CD4-positive, alpha-beta memory T cell (primary cell): ENCODE results near the gene JMJD6. TPM values are rescaled to one million over a fixed set of nuclear protein-coding genes. Genes with fewer than 3 reads are reported as not detected.
A peak's percentile ranks its signal among the peaks of the same experiment; 100 is the strongest.
"Not testable (repeated sequence)": the region's sequence is repeated elsewhere in the genome, so short reads cannot be mapped to it uniquely, and the experiment has no call there.

Experiments used
- CTCF ChIA-PET: fragments of 350-600 bp; sonication (Branson Sonifier 250); formaldehyde crosslinking; loops from one replicate; lab custom pipeline; 2021; ENCODE audit warnings: inconsistent platforms; ENCODE audit not compliant: partially characterized antibody; lab: Charles Lee
- POLR2A ChIA-PET: fragments of 350-600 bp; sonication (Branson Sonifier 250); formaldehyde crosslinking; loops from one replicate; lab custom pipeline; 2021; ENCODE audit not compliant: partially characterized antibody; lab: Charles Lee
- DNase-seq, 5 donors: peaks; one replicate each; pipeline versions ENCODE4 v3.0.0 to v3.0.0-alpha.2; 2020 to 2022; ENCODE audit warnings: mixed read lengths in 1 of 5
- H3K27ac ChIP-seq: one replicate; pipeline ENCODE4 v1.7.0; 2013; ENCODE audit warnings: low read depth, low read length
- H3K27me3 ChIP-seq: 2 replicates; pipeline ENCODE4 v1.7.0; 2013; ENCODE audit warnings: mild to moderate bottlenecking, low read length, moderate library complexity; ENCODE audit not compliant: insufficient read depth
- H3K36me3 ChIP-seq: 2 replicates; pipeline ENCODE4 v1.7.0; 2013; ENCODE audit warnings: mild to moderate bottlenecking, low read length, moderate library complexity; ENCODE audit not compliant: insufficient read depth
- H3K4me1 ChIP-seq: 2 replicates; pipeline ENCODE4 v1.7.0; 2013; ENCODE audit warnings: mild to moderate bottlenecking, low read length, moderate library complexity; ENCODE audit not compliant: insufficient read depth
- H3K4me3 ChIP-seq, 2 donors: one replicate each; pipeline ENCODE4 v1.7.0; 2013; ENCODE audit warnings: low read length in 2 of 2, mild to moderate bottlenecking in 1 of 2
- H3K9me3 ChIP-seq, 2 donors: one replicate each; pipeline ENCODE4 v1.7.0; 2013; ENCODE audit warnings: low read length in 2 of 2, control low read depth in 1 of 2; ENCODE audit not compliant: control insufficient read depth in 1 of 2
- H3K27ac Mint-ChIP-seq, 7 donors: one replicate each; pipeline ENCODE4 v1.8.0; 2020 to 2021; ENCODE audit warnings: mixed read lengths in 7 of 7, mild to moderate bottlenecking in 6 of 7, inconsistent platforms in 3 of 7, moderate library complexity in 3 of 7
- H3K27me3 Mint-ChIP-seq, 2 donors: one replicate each; pipeline ENCODE4 v1.8.0; 2020 to 2021; ENCODE audit warnings: mixed read lengths in 2 of 2
- H3K36me3 Mint-ChIP-seq, 2 donors: one replicate each; pipeline ENCODE4 v1.8.0; 2020 to 2021; ENCODE audit warnings: mixed read lengths in 2 of 2, inconsistent platforms in 1 of 2, mild to moderate bottlenecking in 1 of 2
- H3K4me1 Mint-ChIP-seq, 4 donors: one replicate each; pipeline ENCODE4 v1.8.0; 2020 to 2021; ENCODE audit warnings: mixed read lengths in 4 of 4, mild to moderate bottlenecking in 1 of 4
- H3K4me3 Mint-ChIP-seq, 8 donors: one replicate each; pipeline ENCODE4 v1.8.0; 2020 to 2021; ENCODE audit warnings: mixed read lengths in 8 of 8, mild to moderate bottlenecking in 7 of 8, moderate library complexity in 6 of 8, inconsistent platforms in 3 of 8
- H3K9me3 Mint-ChIP-seq, 8 donors: one replicate each; pipeline ENCODE4 v1.8.0; 2020 to 2021; ENCODE audit warnings: mixed read lengths in 8 of 8, mild to moderate bottlenecking in 5 of 8, inconsistent platforms in 3 of 8, moderate library complexity in 1 of 8
- intact Hi-C: fragments of 100-400 bp; cut with micrococcal nuclease; formaldehyde crosslinking; loops from one replicate; pipeline ENCODE4 v1.15.1; 2023
- polyA plus RNA-seq, 2 donors: library from polyadenylated mRNA; unstranded; fragments of 300-500 nt; fragmentation: Illumina TruSeq; gene quantifications; one replicate each; pipeline ENCODE4 v1.2.3, GENCODE V29; 2021
- total RNA-seq, 2 experiments: library from RNA; stranded (reverse); gene quantifications; one replicate each; pipeline ENCODE4 v1.2.3, GENCODE V29; 2021

Gene JMJD6
- total and polyA plus RNA-seq, 4 experiments from 2014 or later = 22.1 to 62.1 (median 50.0) TPM

- Histone ChIP-seq H3K4me1 (peaks cover 36% of the 10 kb centered on the region), H3K4me3 (peak overlapping the region; percentile 46 to 62), H3K9me3 (no peaks in the 10 kb centered on the region), H3K27me3 (no peaks in the 10 kb centered on the region), H3K27ac (peak overlapping the region; percentile 69), H3K36me3 (peaks cover 7% of the 10 kb centered on the region)
- DNase-seq = peak; percentile 65 to 82 (median 73)
- Mint-ChIP-seq H3K4me1 (peaks cover 23 to 33% (median 27%) of the 10 kb centered on the region in 4 donors), H3K27ac (peak overlapping the region; percentile 95 to 99 (median 97)), H3K9me3 (no peaks in the 10 kb centered on the region), H3K4me3 (peak overlapping the region; percentile 87 to 93 (median 91)), H3K27me3 (no peaks in the 10 kb centered on the region), H3K36me3 (peaks cover 21 to 28% of the 10 kb centered on the region in 2 donors)
- CTCF ChIA-PET = interaction anchor here (0.7 to 1.7 kb wide), 4 partner anchors 19 to 892 kb away, joined by 3 to 5 read pairs (median 4); no protein-coding TSS in a partner anchor
- POLR2A ChIA-PET = interaction anchor here (0.6 to 2.5 kb wide), 5 partner anchors 15 to 27 kb away, joined by 3 to 62 read pairs (median 14); partner anchors contain the start of genes JMJD6, METTL23, MFSD11 and SRSF2
- intact Hi-C loops = loop anchor here (1.0 kb wide), 2 partner anchors 16 to 20 kb away; partner anchors contain the start of gene SRSF2
Observed at GRCh38 chr17:76753061-76753961, 26.9 kb upstream of the JMJD6 start.

- H3K27ac ChIP-seq = peak overlapping the region; percentile 69
- Mint-ChIP-seq H3K4me1 (peaks cover 21 to 29% (median 25%) of the 10 kb centered on the region in 4 donors), H3K9me3 (no peaks in the 10 kb centered on the region), H3K36me3 (peaks cover 16 to 26% of the 10 kb centered on the region in 2 donors), H3K27me3 (no peaks in the 10 kb centered on the region), H3K27ac (peak overlapping the region; percentile 95 to 99 (median 97)), H3K4me3 (peak overlapping the region; percentile 71 to 84 (median 80))
- no peaks in the 10 kb centered on the region for H3K27me3 ChIP-seq
- ChIA-PET POLR2A (interaction anchor here (0.8 to 2.5 kb wide), 6 partner anchors 10 to 72 kb away, joined by 3 to 62 read pairs (median 10); partner anchors contain the start of genes JMJD6, METTL23, MFSD11 and SRSF2), CTCF (interaction anchor here (1.7 kb wide), 1 partner anchor 24 kb away, joined by 5 read pairs; no protein-coding TSS in a partner anchor)
- peak overlapping the region in 1 of 2 donors; percentile 62 for H3K4me3 ChIP-seq
- no peaks in the 10 kb centered on the region for H3K9me3 ChIP-seq
- intact Hi-C loops = no loop called here
- peaks cover 36% of the 10 kb centered on the region for H3K4me1 ChIP-seq
- H3K36me3 ChIP-seq = peaks cover 4% of the 10 kb centered on the region
- DNase-seq = peak; percentile 52 to 65 (median 60)
Observed at GRCh38 chr17:76752006-76752405, 25.6 kb upstream of the JMJD6 start.

GRCh38 chr17:76751416-76751993, 25.1 kb upstream of the JMJD6 start:
- Mint-ChIP-seq H3K4me3 (peak overlapping the region in 1 of 8 donors; percentile 84), H3K9me3 (no peaks in the 10 kb centered on the region), H3K27ac (peak overlapping the region in 6 of 7 donors; percentile 95 to 98 (median 97)), H3K27me3 (no peaks in the 10 kb centered on the region), H3K4me1 (peaks cover 21 to 32% (median 26%) of the 10 kb centered on the region in 4 donors), H3K36me3 (peaks cover 13 to 26% of the 10 kb centered on the region in 2 donors)
- no peak for DNase-seq
- intact Hi-C loops = no loop called here
- H3K27ac ChIP-seq = peak overlapping the region; percentile 69
- no peaks in the 10 kb centered on the region for H3K9me3 ChIP-seq
- ChIA-PET CTCF (interaction anchor here (1.7 kb wide), 1 partner anchor 24 kb away, joined by 5 read pairs; no protein-coding TSS in a partner anchor), POLR2A (interaction anchor here (0.8 to 3.7 kb wide), 7 partner anchors 9 to 73 kb away, joined by 3 to 62 read pairs (median 14); partner anchors contain the start of genes JMJD6, METTL23, MFSD11 and SRSF2)
- H3K4me3 ChIP-seq = no peak overlapping the region
- H3K27me3 ChIP-seq = no peaks in the 10 kb centered on the region
- H3K4me1 ChIP-seq = peaks cover 36% of the 10 kb centered on the region
- H3K36me3 ChIP-seq = peaks cover 2% of the 10 kb centered on the region

- H3K4me1 Mint-ChIP-seq = peaks cover 18 to 30% (median 23%) of the 10 kb centered on the region in 4 donors
- H3K27me3 ChIP-seq = no peaks in the 10 kb centered on the region
- peak overlapping the region in 1 of 7 donors; percentile 57 for H3K27ac Mint-ChIP-seq
- H3K36me3 ChIP-seq = peaks cover 27% of the 10 kb centered on the region
- ChIA-PET POLR2A (interaction anchor here (1.8 to 3.7 kb wide), 2 partner anchors 10 to 21 kb away, joined by 5 to 20 read pairs; partner anchors contain the start of genes METTL23 and MFSD11), CTCF (no interaction called here)
- H3K36me3 Mint-ChIP-seq = peaks cover 27 to 51% of the 10 kb centered on the region in 2 donors
- intact Hi-C loops = no loop called here
- DNase-seq = no peak
- no peaks in the 10 kb centered on the region for H3K27me3 Mint-ChIP-seq
- no peak overlapping the region for H3K27ac ChIP-seq
- H3K4me3 ChIP-seq = no peak overlapping the region
- no peaks in the 10 kb centered on the region for H3K9me3 Mint-ChIP-seq
- H3K4me1 ChIP-seq = peaks cover 23% of the 10 kb centered on the region
- H3K9me3 ChIP-seq = no peaks in the 10 kb centered on the region
- no peak overlapping the region for H3K4me3 Mint-ChIP-seq
Observed at GRCh38 chr17:76748657-76749056, 22.3 kb upstream of the JMJD6 start.

GRCh38 chr17:76747716-76748363, 21.4 kb upstream of the JMJD6 start:
- H3K27me3 Mint-ChIP-seq = no peaks in the 10 kb centered on the region
- no peak overlapping the region for H3K4me3 Mint-ChIP-seq
- Histone ChIP-seq H3K9me3 (no peaks in the 10 kb centered on the region), H3K36me3 (peaks cover 27% of the 10 kb centered on the region), H3K27me3 (no peaks in the 10 kb centered on the region), H3K4me1 (peaks cover 17% of the 10 kb centered on the region), H3K4me3 (no peak overlapping the region), H3K27ac (no peak overlapping the region)
- peaks cover 9 to 22% (median 16%) of the 10 kb centered on the region in 4 donors for H3K4me1 Mint-ChIP-seq
- no peaks in the 10 kb centered on the region for H3K9me3 Mint-ChIP-seq
- intact Hi-C loops = no loop called here
- ChIA-PET POLR2A (interaction anchor here (0.9 to 3.7 kb wide), 3 partner anchors 9 to 20 kb away, joined by 3 to 20 read pairs (median 4); partner anchors contain the start of gene MFSD11), CTCF (no interaction called here)
- no peak overlapping the region for H3K27ac Mint-ChIP-seq
- H3K36me3 Mint-ChIP-seq = peaks cover 32 to 46% of the 10 kb centered on the region in 2 donors
- no peak for DNase-seq

DNA sequence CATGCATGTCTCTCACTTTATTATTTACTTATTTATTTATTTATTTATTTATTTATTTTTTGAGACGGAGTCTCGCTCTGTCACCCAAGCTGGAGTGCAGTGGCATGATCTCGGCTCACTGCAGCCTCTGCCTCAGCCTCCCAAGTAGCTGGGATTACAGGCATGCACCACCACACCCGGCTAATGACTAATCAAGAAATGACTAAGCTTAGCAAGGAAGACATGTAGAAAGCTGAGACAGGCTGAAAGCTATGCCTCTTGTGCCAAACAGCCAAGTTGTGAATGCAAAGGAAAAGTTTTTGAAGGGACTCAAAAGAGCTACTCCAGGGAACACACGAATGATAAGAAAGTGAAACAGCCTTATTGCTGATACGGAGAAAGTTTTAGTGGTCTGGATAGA, 19.4 kb upstream of the JMJD6 start:
- H3K27me3 ChIP-seq, DNase-seq, intact Hi-C loops, POLR2A ChIA-PET, H3K9me3 Mint-ChIP-seq, H3K27ac ChIP-seq, H3K9me3 ChIP-seq, H3K4me3 ChIP-seq, H3K27me3 Mint-ChIP-seq, CTCF ChIA-PET, H3K4me3 Mint-ChIP-seq, H3K27ac Mint-ChIP-seq, H3K4me1 Mint-ChIP-seq, H3K4me1 ChIP-seq: not testable (repeated sequence)
- peaks cover 27% of the 10 kb centered on the region for H3K36me3 ChIP-seq
- H3K36me3 Mint-ChIP-seq = peaks cover 41 to 53% of the 10 kb centered on the region in 2 donors
